Measurements from ENCODE around the gene DGKK. TPM values are rescaled to one million over a fixed set of nuclear protein-coding genes. Genes with fewer than 3 reads are reported as not detected.

DGKK gene, protein sequence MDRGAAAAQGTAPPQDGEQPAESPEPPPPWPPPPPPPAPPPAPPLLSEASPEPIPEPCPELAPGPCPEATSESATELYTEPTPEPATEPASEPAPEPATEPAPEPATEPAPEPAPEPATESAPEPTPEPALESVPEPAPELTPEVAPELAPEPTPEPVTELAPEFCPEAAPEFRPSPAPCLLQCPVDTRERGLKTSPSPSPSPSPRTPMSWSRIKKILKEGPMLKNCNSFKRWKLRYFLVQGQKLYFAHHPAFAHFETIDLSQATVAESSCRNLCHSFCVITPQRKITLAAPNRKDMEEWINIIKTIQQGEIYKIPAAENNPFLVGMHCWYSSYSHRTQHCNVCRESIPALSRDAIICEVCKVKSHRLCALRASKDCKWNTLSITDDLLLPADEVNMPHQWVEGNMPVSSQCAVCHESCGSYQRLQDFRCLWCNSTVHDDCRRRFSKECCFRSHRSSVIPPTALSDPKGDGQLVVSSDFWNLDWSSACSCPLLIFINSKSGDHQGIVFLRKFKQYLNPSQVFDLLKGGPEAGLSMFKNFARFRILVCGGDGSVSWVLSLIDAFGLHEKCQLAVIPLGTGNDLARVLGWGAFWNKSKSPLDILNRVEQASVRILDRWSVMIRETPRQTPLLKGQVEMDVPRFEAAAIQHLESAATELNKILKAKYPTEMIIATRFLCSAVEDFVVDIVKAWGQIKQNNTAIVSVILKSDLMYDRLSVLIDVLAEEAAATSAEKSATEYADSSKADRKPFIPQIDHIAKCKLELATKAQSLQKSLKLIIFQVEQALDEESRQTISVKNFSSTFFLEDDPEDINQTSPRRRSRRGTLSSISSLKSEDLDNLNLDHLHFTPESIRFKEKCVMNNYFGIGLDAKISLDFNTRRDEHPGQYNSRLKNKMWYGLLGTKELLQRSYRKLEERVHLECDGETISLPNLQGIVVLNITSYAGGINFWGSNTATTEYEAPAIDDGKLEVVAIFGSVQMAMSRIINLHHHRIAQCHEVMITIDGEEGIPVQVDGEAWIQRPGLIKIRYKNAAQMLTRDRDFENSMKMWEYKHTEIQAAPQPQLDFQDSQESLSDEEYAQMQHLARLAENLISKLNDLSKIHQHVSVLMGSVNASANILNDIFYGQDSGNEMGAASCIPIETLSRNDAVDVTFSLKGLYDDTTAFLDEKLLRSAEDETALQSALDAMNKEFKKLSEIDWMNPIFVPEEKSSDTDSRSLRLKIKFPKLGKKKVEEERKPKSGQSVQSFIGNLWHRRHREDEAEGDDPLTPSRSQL
- total RNA-seq = not detected in 2 replicates

DNA sequence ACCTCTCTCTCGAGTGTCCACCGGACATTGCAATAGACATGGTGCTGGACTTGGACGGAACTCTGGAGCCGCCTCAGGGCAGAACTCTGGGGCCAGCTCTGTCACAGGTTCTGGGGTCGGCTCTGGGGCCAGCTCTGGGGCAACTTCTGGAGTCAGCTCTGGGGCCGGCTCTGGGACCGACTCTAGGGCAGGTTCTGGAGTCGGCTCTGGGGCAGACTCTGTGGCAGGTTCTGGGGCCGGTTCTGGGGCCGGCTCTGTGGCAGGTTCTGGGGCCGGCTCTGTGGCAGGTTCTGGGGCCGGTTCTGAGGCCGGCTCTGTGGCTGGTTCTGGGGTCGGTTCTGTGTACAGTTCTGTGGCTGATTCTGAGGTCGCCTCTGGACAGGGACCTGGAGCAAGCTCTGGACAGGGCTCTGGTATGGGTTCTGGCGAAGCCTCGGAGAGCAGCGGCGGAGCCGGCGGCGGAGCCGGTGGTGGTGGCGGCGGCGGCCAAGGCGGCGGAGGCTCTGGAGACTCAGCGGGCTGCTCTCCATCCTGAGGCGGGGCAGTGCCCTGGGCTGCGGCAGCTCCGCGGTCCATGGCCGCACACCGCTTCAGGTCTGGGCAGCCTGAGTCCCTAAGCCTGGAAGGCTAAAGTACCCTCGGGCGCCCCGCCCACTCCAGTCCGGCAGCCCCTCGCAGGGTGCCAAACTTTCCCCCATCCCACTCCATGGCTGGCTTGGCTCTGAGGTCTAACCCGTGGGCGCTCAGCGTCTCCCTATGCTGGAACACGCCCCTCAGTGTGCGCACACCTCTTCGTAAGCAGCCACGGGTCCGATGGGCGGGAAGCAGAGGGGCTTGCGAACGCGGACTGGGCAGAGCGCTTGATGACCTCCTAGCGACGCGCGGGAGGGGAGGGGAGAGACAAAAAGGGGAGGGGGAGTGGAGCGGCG is at the start of gene DGKK:
DGKK (minus strand) TSS at position 723 of the 929 bp plus-strand sequence; CDS start at position 576, 147 bp downstream.

